WTC11 (cell line): Measurements from ENCODE around the gene COX10.

Source experiments
- JUN ChIP-seq: sonication (generic); formaldehyde crosslinking; IDR thresholded peaks from 2 replicates; pipeline ENCODE4 v1.8.0; 2023; ENCODE audit warnings: mild to moderate bottlenecking, missing genetic modification reagents
- NR3C1 ChIP-seq: sonication (generic); formaldehyde crosslinking; conservative IDR thresholded peaks from 2 replicates; pipeline ENCODE4 v1.8.1; 2023; ENCODE audit warnings: low read depth, mild to moderate bottlenecking, missing genetic modification reagents
- ZBTB21 ChIP-seq: sonication (generic); formaldehyde crosslinking; IDR thresholded peaks from 2 replicates; pipeline ENCODE4 v1.8.1; 2023; ENCODE audit warnings: mild to moderate bottlenecking, missing genetic modification reagents, borderline replicate concordance
- TF ChIP-seq, protein P1 (sequence below): fragments of 200-600 bp; IDR thresholded peaks from 2 replicates; pipeline ENCODE4 v1.8.0; 2022; ENCODE audit warnings: antibody characterized with exemption
- TF ChIP-seq, protein P2 (sequence below): fragments of 250-450 bp; sonication (Bioruptor Pico); IDR thresholded peaks from 2 replicates; pipeline ENCODE4 v1.9.0; 2021; ENCODE audit warnings: mild to moderate bottlenecking

DNA sequence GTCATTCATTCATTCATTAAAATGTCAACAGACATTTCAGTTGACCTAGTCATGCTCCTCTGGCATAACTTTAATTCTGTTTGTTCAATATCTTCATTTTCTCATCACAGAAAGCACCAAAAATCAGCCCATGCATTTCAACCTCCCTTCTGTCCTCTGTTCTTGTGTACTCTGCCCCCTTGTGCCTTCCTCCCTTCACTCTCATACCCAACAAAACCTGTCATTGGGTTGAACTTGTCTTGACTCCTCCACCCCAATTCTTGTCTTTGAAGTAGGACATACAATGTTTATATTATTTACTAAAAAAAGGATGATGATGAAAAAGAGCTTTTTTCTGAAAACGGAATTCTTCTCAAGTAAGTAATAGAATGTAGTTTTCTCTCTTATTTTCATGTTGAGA lies 43.8 kb downstream of the COX10 start:
- TF ChIP-seq, protein P1, sequence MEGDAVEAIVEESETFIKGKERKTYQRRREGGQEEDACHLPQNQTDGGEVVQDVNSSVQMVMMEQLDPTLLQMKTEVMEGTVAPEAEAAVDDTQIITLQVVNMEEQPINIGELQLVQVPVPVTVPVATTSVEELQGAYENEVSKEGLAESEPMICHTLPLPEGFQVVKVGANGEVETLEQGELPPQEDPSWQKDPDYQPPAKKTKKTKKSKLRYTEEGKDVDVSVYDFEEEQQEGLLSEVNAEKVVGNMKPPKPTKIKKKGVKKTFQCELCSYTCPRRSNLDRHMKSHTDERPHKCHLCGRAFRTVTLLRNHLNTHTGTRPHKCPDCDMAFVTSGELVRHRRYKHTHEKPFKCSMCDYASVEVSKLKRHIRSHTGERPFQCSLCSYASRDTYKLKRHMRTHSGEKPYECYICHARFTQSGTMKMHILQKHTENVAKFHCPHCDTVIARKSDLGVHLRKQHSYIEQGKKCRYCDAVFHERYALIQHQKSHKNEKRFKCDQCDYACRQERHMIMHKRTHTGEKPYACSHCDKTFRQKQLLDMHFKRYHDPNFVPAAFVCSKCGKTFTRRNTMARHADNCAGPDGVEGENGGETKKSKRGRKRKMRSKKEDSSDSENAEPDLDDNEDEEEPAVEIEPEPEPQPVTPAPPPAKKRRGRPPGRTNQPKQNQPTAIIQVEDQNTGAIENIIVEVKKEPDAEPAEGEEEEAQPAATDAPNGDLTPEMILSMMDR: no peak
- TF ChIP-seq, protein P2, sequence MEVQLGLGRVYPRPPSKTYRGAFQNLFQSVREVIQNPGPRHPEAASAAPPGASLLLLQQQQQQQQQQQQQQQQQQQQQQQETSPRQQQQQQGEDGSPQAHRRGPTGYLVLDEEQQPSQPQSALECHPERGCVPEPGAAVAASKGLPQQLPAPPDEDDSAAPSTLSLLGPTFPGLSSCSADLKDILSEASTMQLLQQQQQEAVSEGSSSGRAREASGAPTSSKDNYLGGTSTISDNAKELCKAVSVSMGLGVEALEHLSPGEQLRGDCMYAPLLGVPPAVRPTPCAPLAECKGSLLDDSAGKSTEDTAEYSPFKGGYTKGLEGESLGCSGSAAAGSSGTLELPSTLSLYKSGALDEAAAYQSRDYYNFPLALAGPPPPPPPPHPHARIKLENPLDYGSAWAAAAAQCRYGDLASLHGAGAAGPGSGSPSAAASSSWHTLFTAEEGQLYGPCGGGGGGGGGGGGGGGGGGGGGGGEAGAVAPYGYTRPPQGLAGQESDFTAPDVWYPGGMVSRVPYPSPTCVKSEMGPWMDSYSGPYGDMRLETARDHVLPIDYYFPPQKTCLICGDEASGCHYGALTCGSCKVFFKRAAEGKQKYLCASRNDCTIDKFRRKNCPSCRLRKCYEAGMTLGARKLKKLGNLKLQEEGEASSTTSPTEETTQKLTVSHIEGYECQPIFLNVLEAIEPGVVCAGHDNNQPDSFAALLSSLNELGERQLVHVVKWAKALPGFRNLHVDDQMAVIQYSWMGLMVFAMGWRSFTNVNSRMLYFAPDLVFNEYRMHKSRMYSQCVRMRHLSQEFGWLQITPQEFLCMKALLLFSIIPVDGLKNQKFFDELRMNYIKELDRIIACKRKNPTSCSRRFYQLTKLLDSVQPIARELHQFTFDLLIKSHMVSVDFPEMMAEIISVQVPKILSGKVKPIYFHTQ (CRISPR knock-in tag): no peak
- TF ChIP-seq NR3C1 (CRISPR knock-in tag): no peak
- no peak for TF ChIP-seq JUN
- no peak for TF ChIP-seq ZBTB21 (CRISPR knock-in tag)
